ENCODE data around the gene PTPRN2. TPM values are rescaled to one million over a fixed set of nuclear protein-coding genes. Genes with fewer than 3 reads are reported as not detected.

The PTPRN2 gene
- total and polyA plus RNA-seq, 2 of the 13 experiments (the other 11 are each of a cell fraction or from before 2014, with no cell fraction given) = 2.5 to 24.2 TPM

GRCh38 chr7:158001621-158002320 is 585.9 kb downstream of the PTPRN2 start:
- FAIRE-seq (no peak), ATAC-seq (no peak), DNase-seq (ENCODE audit: low spot score) (no peak)
- no peaks in the 10 kb centered on the region for H3K27me3 ChIP-seq (ENCODE audit: control insufficient read depth in 1 of 2, insufficient read depth in 2 of 2, low read length in 2 of 2)
- 89% methylated on average over 13 of the region's 28 CpGs for WGBS (ENCODE audit: low lambda C conversion rate)
- H3K27ac ChIP-seq (ENCODE audit: extremely low read length, insufficient read depth, low read length) = no peak overlapping the region
- H3K4me3 ChIP-seq (replicated peaks in 1 of 3; ENCODE audit: insufficient read depth in 1 of 3, low read depth in 2 of 3, low read length in 3 of 3) = no peak overlapping the region
- intact Hi-C loops (cut with micrococcal nuclease; ENCODE audit: unreplicated experiment) (no loop called here), in situ Hi-C loops (cut with HindIII; ENCODE audit: extremely low pct_ligation_motif_present, low pct_unique_long_range_greater_than_20kb) (no loop called here)
- POLR2A ChIA-PET = no interaction called here
- H3K4me1 ChIP-seq (ENCODE audit: insufficient read depth, low read length) = no peaks in the 10 kb centered on the region
- H3K9ac ChIP-seq (ENCODE audit: insufficient read depth, low read depth, low read length) = no peak overlapping the region
- H4K20me1 ChIP-seq (ENCODE audit: insufficient read depth, low read length) = 0 out of 2 replicates have a peak, but pooled peaks cover 3% of the 10 kb centered on the region
- no peak overlapping the region for H2AFZ ChIP-seq (ENCODE audit: low read length)
- CTCF ChIA-PET (ENCODE audit: low intra/inter-chr PET ratio, low total read pairs) = no interaction called here
- BruUV-seq (replicated peaks) = no TSS peak
- no peaks in the 10 kb centered on the region for H3K9me3 ChIP-seq (ENCODE audit: low read length)
- TF ChIP-seq YY1 (IDR thresholded peaks at IDR 0.05; ENCODE audit: insufficient read depth, insufficient replicate concordance, low read depth, low read length) (no peak), DNMT3B (CRISPR knock-in tag; conservative IDR thresholded peaks at IDR 0.05) (no peak), ERF (CRISPR knock-in tag; IDR thresholded peaks at IDR 0.05) (no peak), CERS6 (CRISPR knock-in tag; IDR thresholded peaks at IDR 0.05) (no peak), ZNF737 (CRISPR knock-in tag; IDR thresholded peaks at IDR 0.05; ENCODE audit: borderline replicate concordance) (no peak), TCF7L2 (IDR thresholded peaks at IDR 0.05; ENCODE audit: low read depth, low read length) (no peak), ZBTB46 (CRISPR knock-in tag; IDR thresholded peaks at IDR 0.05; ENCODE audit: borderline replicate concordance) (no peak), ISX (CRISPR knock-in tag; conservative IDR thresholded peaks at IDR 0.05) (no peak), ZNF230 (CRISPR knock-in tag; IDR thresholded peaks at IDR 0.05) (no peak), TRAFD1 (CRISPR knock-in tag; IDR thresholded peaks at IDR 0.05; ENCODE audit: borderline replicate concordance) (no peak), PHF5A (CRISPR knock-in tag; IDR thresholded peaks at IDR 0.05; ENCODE audit: low read depth, unreplicated experiment) (no peak), ZNF816 (CRISPR knock-in tag; IDR thresholded peaks at IDR 0.05; ENCODE audit: borderline replicate concordance) (no peak)
- no peak overlapping the region for H3K4me2 ChIP-seq (ENCODE audit: low read depth, low read length)
- H3K79me2 ChIP-seq (ENCODE audit: insufficient read depth, low read length) = no peaks in the 10 kb centered on the region
- H3K36me3 ChIP-seq (replicated peaks in 1 of 2; ENCODE audit: control insufficient read depth in 1 of 2, insufficient read depth in 2 of 2, low read length in 2 of 2) = no peaks in the 10 kb centered on the region
